Activated T-helper 1 cell treated with anti-CD3 and anti-CD28 coated beads, Interleukin-12 subunit alpha, Interleukin-12 subunit beta, Interleukin-2, Interleukin-4 antibody, amounts not matched to agents 30 ng/mL and 10 ng/mL and 1 ng/mL, durations not matched to agents 14 hours and 24 hours and 36 hours (primary cell): Measurements from ENCODE around the gene SLITRK1. TPM values are rescaled to one million over a fixed set of nuclear protein-coding genes. Genes with fewer than 3 reads are reported as not detected.

ENCODE experiments used
- DNase-seq: peaks from one replicate; pipeline ENCODE4 v3.0.0; 2021; ENCODE audit warnings: low spot score
- H3K27ac Mint-ChIP-seq: one replicate; pipeline ENCODE4 v1.8.0; 2021; ENCODE audit warnings: mild to moderate bottlenecking, mixed read lengths
- H3K27me3 Mint-ChIP-seq: one replicate; pipeline ENCODE4 v1.8.0; 2022; ENCODE audit warnings: mild to moderate bottlenecking, moderate library complexity, mixed read lengths; ENCODE audit not compliant: insufficient read depth
- H3K36me3 Mint-ChIP-seq: one replicate; pipeline ENCODE4 v1.8.0; 2021; ENCODE audit warnings: low read depth, mixed read lengths
- H3K4me1 Mint-ChIP-seq: one replicate; pipeline ENCODE4 v1.8.0; 2021; ENCODE audit warnings: low read depth, mixed read lengths
- H3K4me3 Mint-ChIP-seq: one replicate; pipeline ENCODE4 v1.8.0; 2021; ENCODE audit warnings: mild to moderate bottlenecking, moderate library complexity, mixed read lengths
- H3K9me3 Mint-ChIP-seq: one replicate; pipeline ENCODE4 v1.8.0; 2021; ENCODE audit warnings: mixed read lengths
- intact Hi-C: fragments of 100-400 bp; cut with micrococcal nuclease; formaldehyde crosslinking; loops from one replicate; pipeline ENCODE4 v1.15.1; 2024
- total RNA-seq: library from RNA; stranded (reverse); gene quantifications from 2 replicates; pipeline ENCODE4 v1.2.3, GENCODE V29; 2022

SLITRK1 gene, protein sequence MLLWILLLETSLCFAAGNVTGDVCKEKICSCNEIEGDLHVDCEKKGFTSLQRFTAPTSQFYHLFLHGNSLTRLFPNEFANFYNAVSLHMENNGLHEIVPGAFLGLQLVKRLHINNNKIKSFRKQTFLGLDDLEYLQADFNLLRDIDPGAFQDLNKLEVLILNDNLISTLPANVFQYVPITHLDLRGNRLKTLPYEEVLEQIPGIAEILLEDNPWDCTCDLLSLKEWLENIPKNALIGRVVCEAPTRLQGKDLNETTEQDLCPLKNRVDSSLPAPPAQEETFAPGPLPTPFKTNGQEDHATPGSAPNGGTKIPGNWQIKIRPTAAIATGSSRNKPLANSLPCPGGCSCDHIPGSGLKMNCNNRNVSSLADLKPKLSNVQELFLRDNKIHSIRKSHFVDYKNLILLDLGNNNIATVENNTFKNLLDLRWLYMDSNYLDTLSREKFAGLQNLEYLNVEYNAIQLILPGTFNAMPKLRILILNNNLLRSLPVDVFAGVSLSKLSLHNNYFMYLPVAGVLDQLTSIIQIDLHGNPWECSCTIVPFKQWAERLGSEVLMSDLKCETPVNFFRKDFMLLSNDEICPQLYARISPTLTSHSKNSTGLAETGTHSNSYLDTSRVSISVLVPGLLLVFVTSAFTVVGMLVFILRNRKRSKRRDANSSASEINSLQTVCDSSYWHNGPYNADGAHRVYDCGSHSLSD
- total RNA-seq = not detected in 2 replicates

DNA sequence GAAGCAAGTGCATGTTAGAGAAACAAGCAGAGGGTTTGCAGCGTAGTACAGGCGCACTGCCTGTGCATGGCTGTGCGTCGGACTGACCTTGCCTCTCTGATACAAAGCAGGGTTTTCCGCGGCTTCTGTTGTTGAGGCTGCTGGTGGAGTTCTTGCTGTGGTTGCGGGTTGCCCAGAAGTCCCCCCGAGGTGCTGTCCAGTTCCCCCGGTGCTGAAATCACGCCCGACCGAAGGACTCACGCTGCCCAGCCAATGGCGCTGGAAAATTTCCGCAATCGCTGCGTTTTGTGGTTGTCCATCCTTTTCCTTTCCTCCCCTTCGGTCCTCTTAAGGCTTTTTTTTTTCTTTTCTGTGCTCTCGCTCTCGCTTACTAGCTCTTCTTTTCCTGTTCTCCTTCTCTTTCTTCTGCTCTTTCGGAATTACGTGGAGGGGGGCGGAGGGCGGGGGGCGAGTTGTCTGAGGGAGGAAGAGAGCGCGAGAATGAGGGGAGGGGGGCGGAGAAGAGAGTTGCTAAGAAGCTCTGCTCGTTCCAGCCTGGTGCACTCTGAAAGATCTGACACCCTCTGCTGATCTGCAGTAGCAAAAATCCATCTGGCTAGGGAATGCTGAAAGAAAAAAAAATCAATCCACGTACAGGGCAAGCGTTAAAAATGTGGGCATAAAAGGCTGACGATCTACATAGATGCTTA lies at the start of gene SLITRK1:
Gene SLITRK1, minus strand, starts transcription at position 558 of the 689 bp plus-strand sequence. CDS start 967 bp downstream, outside the sequence.
- Mint-ChIP-seq H3K36me3 (no peaks in the 10 kb centered on the region), H3K27me3 (peaks cover 44% of the 10 kb centered on the region), H3K9me3 (peaks cover 7% of the 10 kb centered on the region), H3K4me1 (peaks cover 12% of the 10 kb centered on the region), H3K27ac (peak within 1 kb of the TSS; percentile 34), H3K4me3 (no peak within 1 kb of the TSS)
- intact Hi-C loops = no loop called here
- DNase-seq = peak; percentile 11

DNA sequence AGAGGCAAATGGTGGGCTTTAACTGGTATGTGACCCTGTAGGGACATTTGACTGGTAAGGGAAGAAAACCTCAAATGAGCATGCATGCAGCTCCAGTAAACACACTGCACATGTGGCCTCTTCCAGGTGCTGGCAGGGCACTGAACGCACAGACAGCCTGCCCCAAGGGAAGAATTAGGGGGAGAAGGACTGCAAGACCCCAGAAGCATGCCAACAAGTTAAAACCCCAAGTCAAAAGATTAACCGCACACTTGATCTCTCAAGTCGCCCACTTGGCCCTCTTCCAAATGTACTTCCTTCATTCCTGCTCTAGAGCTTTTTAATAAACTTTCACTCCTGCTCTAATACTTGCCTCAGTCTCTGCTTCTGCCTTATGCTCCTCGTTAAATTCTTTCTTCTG lies 46.9 kb upstream of the SLITRK1 start:
- Mint-ChIP-seq H3K9me3 (no peaks in the 10 kb centered on the region), H3K4me3 (no peak overlapping the region), H3K4me1 (no peaks in the 10 kb centered on the region), H3K27me3 (peaks cover 1% of the 10 kb centered on the region), H3K27ac (no peak overlapping the region), H3K36me3 (no peaks in the 10 kb centered on the region)
- no peak for DNase-seq
- intact Hi-C loops = no loop called here

DNA sequence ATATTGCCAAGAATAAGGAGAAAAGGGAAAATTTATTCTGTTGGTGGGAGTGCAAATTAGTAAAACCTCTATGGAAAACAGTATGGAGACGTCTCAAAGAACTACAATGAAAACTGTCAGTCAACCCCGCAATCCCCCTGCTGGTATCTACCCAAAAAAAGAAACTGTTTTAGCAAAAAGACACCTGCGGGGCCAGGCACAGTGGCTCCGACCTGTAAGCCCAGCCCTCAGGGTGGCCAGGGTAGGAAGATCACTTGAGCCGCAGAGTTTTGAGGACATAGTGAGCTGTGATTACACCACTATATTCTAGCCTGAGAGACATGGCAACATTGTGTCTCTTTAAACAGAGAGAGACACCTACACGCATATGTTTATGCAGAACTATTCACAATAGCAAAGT lies 37.5 kb upstream of the SLITRK1 start:
- no peak for DNase-seq
- H3K4me3 Mint-ChIP-seq = no peak overlapping the region
- intact Hi-C loops = no loop called here
- H3K36me3 Mint-ChIP-seq = no peaks in the 10 kb centered on the region
- H3K4me1 Mint-ChIP-seq = no peaks in the 10 kb centered on the region
- no peaks in the 10 kb centered on the region for H3K27me3 Mint-ChIP-seq
- no peaks in the 10 kb centered on the region for H3K9me3 Mint-ChIP-seq
- no peak overlapping the region for H3K27ac Mint-ChIP-seq

DNA sequence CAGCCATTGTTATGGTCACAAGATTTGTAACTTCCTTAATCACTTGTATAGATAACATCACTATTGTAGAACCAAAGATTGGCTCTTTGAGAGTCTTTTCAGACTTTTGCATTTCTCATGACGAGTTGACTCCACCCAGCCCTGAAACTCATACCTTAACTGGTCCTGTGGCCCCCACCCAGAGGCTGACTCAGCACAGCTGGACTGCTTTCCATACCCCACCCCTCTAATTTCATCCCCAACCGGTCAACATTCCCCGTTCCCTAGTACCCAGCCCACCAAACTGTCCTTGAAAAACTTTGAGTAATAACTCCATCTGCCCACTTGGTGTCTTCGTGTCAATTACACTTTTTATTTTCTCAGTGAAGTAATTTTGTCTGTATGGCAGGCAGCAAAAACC lies 32.1 kb upstream of the SLITRK1 start:
- no peaks in the 10 kb centered on the region for H3K36me3 Mint-ChIP-seq
- H3K4me1 Mint-ChIP-seq = no peaks in the 10 kb centered on the region
- H3K27ac Mint-ChIP-seq = no peak overlapping the region
- no peak overlapping the region for H3K4me3 Mint-ChIP-seq
- no peaks in the 10 kb centered on the region for H3K27me3 Mint-ChIP-seq
- no peak for DNase-seq
- intact Hi-C loops = no loop called here
- H3K9me3 Mint-ChIP-seq = peaks cover 14% of the 10 kb centered on the region

DNA sequence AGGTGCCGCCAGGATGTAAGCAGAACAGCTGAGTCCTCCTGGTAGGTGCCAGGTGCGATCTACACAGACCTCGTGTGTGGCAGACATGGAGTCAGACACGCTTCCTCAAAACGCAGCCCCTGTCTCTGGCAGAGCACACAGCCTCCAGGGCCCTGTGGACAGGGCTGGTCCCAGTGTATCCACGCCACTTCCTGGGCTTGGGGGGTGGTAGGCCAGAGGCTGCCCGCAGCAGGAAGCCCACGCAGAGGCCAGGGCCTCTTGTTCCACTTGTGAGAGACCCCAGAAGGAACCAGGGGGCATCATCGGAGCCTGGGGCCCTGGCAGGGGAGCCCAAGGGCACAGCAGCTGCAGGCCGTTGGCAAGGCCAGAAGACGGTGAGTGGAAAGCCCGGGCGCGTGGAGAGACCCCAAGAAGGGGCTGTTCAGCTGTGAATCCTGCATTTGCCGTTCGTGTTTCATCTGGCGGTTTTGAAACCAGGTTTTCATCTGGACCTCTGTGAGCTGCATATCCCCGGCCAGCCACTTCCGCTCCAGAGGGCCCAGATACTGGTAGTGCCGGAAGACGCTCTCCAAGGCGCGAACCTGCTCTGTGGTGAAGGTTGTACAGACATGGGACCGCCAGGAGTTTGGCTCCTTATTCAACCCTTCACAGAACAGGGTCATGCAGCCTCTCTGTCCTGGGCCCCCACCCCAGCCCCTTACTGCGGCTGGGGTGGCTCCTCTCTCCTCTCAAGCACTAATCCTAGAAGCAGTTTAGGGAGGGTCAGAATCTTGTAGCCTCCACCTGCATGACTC lies 25.1 kb upstream of the SLITRK1 start:
- Mint-ChIP-seq H3K9me3 (peaks cover 25% of the 10 kb centered on the region), H3K36me3 (no peaks in the 10 kb centered on the region), H3K4me1 (no peaks in the 10 kb centered on the region), H3K27ac (no peak overlapping the region), H3K27me3 (no peaks in the 10 kb centered on the region), H3K4me3 (no peak overlapping the region)
- intact Hi-C loops = no loop called here
- no peak for DNase-seq

DNA sequence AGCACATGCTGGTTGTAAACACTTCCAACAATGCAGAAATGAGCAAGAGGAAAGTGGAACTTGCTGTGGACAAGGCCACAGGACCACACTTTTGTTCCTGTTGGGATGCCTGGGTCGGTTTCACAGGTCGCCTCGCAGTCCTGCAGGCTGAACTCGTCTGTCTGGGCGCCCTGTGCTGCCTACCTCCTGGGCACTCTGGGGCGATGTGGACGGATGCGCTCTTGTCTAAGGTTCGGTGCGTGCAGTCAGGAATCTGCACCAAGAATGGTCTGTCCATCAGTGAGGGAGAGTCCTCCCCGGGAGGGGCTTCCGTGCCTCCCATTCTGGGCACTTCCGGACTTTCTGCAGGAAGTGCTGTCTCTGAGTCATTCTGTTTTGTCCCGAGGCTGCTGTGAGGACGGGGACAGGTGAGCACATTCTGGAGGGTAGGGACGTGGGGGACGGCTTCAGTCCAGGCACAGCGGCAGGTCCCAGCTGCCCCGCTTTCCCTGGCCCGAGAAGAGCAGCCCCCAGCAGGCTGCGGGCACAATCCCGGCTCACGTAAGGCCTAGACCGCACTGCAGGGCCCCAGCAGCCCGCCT lies 24.1 kb upstream of the SLITRK1 start:
- DNase-seq = no peak
- Mint-ChIP-seq H3K27me3 (no peaks in the 10 kb centered on the region), H3K4me1 (no peaks in the 10 kb centered on the region), H3K9me3 (peaks cover 25% of the 10 kb centered on the region), H3K27ac (no peak overlapping the region), H3K4me3 (no peak overlapping the region), H3K36me3 (no peaks in the 10 kb centered on the region)
- intact Hi-C loops = no loop called here

DNA sequence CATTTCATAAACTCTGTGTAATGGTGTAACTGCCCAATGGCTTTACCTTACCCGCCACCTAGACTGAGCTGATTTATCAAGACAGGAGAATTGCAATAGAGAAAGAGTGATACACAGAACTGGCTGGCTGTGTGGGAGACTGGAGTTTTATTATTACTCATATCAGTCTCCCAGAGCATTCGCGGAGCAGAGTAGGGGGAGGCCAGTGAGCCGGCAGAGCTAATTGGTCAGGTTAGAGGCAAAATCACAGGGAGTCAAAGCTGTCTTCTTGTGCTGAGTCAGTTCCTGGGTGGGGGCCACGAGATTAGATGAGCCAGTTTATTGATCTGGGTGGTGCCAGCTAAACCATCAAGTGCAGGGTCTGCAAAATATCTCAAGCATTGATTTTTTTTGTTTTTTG lies 23.4 kb upstream of the SLITRK1 start:
- H3K4me3 Mint-ChIP-seq = no peak overlapping the region
- H3K27ac Mint-ChIP-seq = no peak overlapping the region

DNA sequence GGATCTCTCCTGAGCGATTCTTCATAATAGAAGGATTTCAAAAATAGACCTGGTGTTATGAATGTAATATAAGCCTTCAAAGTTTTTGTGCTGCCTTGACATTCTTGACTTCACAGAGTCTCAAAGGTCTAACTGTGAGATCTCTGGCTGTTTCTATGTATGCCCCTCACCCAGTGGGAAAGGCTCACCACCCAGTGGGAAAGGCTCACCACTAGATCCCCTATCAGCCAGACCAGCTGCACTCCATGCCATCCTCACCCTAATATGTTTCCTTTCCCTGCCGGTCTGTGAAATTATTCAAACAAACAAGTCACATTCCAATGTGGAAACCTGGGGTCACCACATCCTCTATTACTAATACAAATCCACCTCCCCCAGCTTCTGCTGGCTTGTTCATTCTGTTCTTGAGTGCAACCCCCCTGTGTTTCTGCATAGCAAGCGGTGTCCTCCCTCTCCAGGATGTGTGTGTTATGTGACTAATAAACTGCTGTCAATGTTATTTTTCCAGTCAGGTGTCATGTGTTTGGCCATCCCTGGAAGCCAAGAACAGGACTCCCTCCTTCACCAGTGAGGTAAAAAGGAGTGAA lies 13.8 kb upstream of the SLITRK1 start:
- intact Hi-C loops = no loop called here
- no peaks in the 10 kb centered on the region for H3K9me3 Mint-ChIP-seq
- no peak for DNase-seq

More for the DNA sequence above, 23.4 kb upstream of the SLITRK1 start:
- H3K36me3 Mint-ChIP-seq = no peaks in the 10 kb centered on the region
- H3K4me1 Mint-ChIP-seq = no peaks in the 10 kb centered on the region
- no peak for DNase-seq
- H3K27me3 Mint-ChIP-seq = no peaks in the 10 kb centered on the region
- peaks cover 20% of the 10 kb centered on the region for H3K9me3 Mint-ChIP-seq
- intact Hi-C loops = no loop called here

DNA sequence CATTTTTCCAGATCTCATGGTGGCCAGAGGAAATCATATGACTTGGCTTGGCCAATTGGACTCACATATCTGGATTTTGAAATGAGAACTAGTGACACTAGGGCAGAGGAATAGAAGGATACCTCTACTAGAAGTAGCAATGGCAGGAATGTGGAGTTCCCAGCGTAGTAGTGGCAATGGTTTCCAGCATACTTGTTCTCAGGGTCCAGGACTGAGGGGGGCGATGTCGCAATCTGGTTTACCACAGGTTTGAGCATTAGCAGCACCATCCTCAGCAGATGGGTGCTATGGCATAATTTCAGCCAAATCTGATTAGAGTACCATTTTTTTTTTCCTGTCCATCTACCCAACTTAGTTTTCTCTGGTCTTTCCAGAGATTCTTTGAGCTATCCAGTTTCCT lies 8.1 kb upstream of the SLITRK1 start:
- no peaks in the 10 kb centered on the region for H3K27me3 Mint-ChIP-seq
- H3K27ac Mint-ChIP-seq = no peak overlapping the region
- intact Hi-C loops = no loop called here
- DNase-seq = no peak
- H3K4me1 Mint-ChIP-seq = no peaks in the 10 kb centered on the region
- no peak overlapping the region for H3K4me3 Mint-ChIP-seq
- no peaks in the 10 kb centered on the region for H3K9me3 Mint-ChIP-seq
- H3K36me3 Mint-ChIP-seq = no peaks in the 10 kb centered on the region

More for the DNA sequence above, 13.8 kb upstream of the SLITRK1 start:
- no peaks in the 10 kb centered on the region for H3K4me1 Mint-ChIP-seq
- no peaks in the 10 kb centered on the region for H3K27me3 Mint-ChIP-seq
- H3K36me3 Mint-ChIP-seq = no peaks in the 10 kb centered on the region
- H3K27ac Mint-ChIP-seq = no peak overlapping the region
- no peak overlapping the region for H3K4me3 Mint-ChIP-seq

DNA sequence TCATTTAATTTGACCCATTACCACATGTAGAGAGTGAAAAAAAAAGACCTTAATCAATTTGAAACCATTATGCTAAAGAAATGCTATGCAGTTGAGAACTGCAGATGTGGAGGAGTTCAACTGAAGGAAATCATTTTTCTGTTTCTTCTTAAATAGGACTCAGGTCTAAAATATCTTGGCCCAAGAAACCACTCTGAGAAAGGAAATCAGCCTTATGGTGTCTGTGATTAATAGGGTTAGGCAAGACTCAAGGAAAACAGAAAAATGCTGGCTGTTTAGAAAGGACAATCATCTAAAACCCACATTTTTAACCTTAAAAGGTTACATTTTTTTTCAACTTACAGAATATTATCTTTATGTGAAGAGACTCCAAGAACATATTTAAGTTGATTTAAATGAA lies 1.9 kb upstream of the SLITRK1 start:
- no peak for DNase-seq
- Mint-ChIP-seq H3K4me1 (peaks cover 7% of the 10 kb centered on the region), H3K27me3 (peaks cover 38% of the 10 kb centered on the region), H3K36me3 (no peaks in the 10 kb centered on the region), H3K27ac (no peak overlapping the region), H3K4me3 (no peak overlapping the region), H3K9me3 (peaks cover 7% of the 10 kb centered on the region)
- intact Hi-C loops = no loop called here

DNA sequence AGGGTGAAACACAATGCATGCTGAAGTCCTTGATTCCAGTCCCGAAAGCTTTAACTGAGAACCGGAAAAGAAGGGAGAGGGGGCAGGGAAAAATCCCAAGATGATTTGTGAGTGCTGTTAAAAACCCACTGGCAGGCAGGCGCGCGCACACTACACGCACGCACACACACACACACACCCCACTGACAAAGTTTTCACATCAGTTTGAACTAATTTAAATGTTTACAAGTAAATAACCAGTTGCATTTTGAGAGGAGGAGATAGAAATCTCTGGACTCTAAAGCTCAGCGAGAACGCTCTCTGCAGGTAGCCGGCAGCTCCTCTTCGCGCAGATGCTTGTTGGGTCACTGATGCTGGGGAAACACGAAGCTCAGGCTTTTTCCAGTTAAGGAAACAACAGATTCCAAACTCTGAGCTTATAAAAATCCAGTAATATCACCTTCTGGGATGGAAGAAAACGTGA lies 818 bp upstream of the SLITRK1 start:
- peaks cover 7% of the 10 kb centered on the region for H3K9me3 Mint-ChIP-seq
- no peaks in the 10 kb centered on the region for H3K36me3 Mint-ChIP-seq
- no peak overlapping the region for H3K27ac Mint-ChIP-seq
- no peak overlapping the region for H3K4me3 Mint-ChIP-seq
- no peak for DNase-seq
- H3K27me3 Mint-ChIP-seq = peaks cover 44% of the 10 kb centered on the region
- peaks cover 12% of the 10 kb centered on the region for H3K4me1 Mint-ChIP-seq
- intact Hi-C loops = no loop called here

DNA sequence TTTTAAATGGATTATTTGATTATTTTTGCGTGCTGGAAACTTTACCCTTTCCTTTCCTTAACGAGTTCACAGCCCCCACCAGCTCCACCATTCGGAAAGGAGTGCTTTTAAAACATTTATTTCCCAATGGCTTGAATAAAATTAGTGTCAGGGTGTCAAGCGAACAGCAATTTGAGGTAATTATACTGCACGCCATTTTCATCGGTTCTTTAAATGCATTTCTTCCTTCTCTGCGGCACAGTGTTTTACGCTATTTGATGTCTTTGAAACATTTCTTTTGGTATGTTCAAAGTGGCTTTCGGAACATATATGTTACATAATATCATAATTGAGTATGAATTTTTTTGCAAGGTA lies 309 bp upstream of the SLITRK1 start:
- Mint-ChIP-seq H3K9me3 (peaks cover 7% of the 10 kb centered on the region), H3K36me3 (no peaks in the 10 kb centered on the region), H3K4me3 (no peak overlapping the region), H3K4me1 (peaks cover 12% of the 10 kb centered on the region), H3K27ac (no peak overlapping the region), H3K27me3 (peaks cover 44% of the 10 kb centered on the region)
- DNase-seq = no peak
- intact Hi-C loops = no loop called here
